A549 (cell line): ENCODE data around the gene PXDC1. TPM values are rescaled to one million over a fixed set of nuclear protein-coding genes. Genes with fewer than 3 reads are reported as not detected.
"Not testable (repeated sequence)": the region's sequence is repeated elsewhere in the genome, so short reads cannot be mapped to it uniquely, and the experiment has no call there.

Experiments
- ATAC-seq, 2 experiments: fragments of 200-7000 bp in 1 of 2; fragments of >200 bp in 1 of 2; cut with Nextera tagmentation in 1 of 2; cut with Tn5 transposase in 1 of 2; 3 replicates each; pipeline versions ENCODE4 v1.8.0 to v1.9.1; 2018 to 2020; ENCODE audit warnings: mild to moderate bottlenecking in 1 of 2, moderate library complexity in 1 of 2
- CTCF ChIA-PET: fragments of 300-600 bp; sonication (Branson Sonifier 250); formaldehyde crosslinking; extraction: SDS; loops from one replicate; lab custom pipeline; 2021; ENCODE audit warnings: antibody characterized with exemption, inconsistent platforms; lab: Yijun Ruan, JAX
- POLR2A ChIA-PET: fragments of 350-600 bp; formaldehyde crosslinking; extraction: SDS; loops from one replicate; lab custom pipeline; 2021; ENCODE audit warnings: antibody characterized with exemption, inconsistent platforms; lab: Yijun Ruan, JAX
- DNase-seq, 2 experiments: peaks; one replicate each; pipeline versions ENCODE4 v3.0.0 to v3.0.0-alpha.2; 2011 to 2016; ENCODE audit warnings: low read depth in 1 of 2, low spot score in 1 of 2
- FAIRE-seq: peaks from 2 replicates; lab custom pipeline; 2011; peaks lifted over from hg19 to GRCh38; lab: Jason Lieb, UNC
- H3K27ac ChIP-seq, 2 experiments: fragments of >200 bp; sonication (Bioruptor Twin); formaldehyde crosslinking; 3 replicates each; pipeline ENCODE4 v1.5.1; 2016 to 2017
- H3K4me1 ChIP-seq: fragments of >200 bp; sonication (Bioruptor Twin); formaldehyde crosslinking; 3 replicates; pipeline ENCODE4 v1.6.1; 2016
- H3K4me2 ChIP-seq: fragments of >200 bp; sonication (Bioruptor Twin); formaldehyde crosslinking; 3 replicates; pipeline ENCODE4 v1.6.1; 2016
- H3K4me3 ChIP-seq: fragments of >200 bp; sonication (Bioruptor Twin); formaldehyde crosslinking; 3 replicates; pipeline ENCODE4 v1.5.1; 2016
- H3K9me3 ChIP-seq: fragments of >200 bp; sonication (Bioruptor Twin); formaldehyde crosslinking; 3 replicates; pipeline ENCODE4 v1.6.1; 2016
- ATOH8 ChIP-seq: fragments of 250-450 bp; sonication (Bioruptor Pico); IDR thresholded peaks from 2 replicates; pipeline ENCODE4 v1.5.0; 2020; ENCODE audit warnings: low read depth, mild to moderate bottlenecking, moderate library complexity
- EHF ChIP-seq: fragments of 250-450 bp; sonication (Bioruptor Pico); IDR thresholded peaks from 2 replicates; pipeline ENCODE4 v1.5.0; 2020; ENCODE audit warnings: mild to moderate bottlenecking
- EP300 ChIP-seq, 2 experiments: fragments of >200 bp; sonication (Bioruptor Twin); formaldehyde crosslinking; IDR thresholded peaks; 2 replicates in 1 of 2; 3 replicates in 1 of 2; pipeline ENCODE4 v1.6.1; 2016 to 2017
- FOSB ChIP-seq: fragments of 250-450 bp; sonication (Bioruptor Pico); IDR thresholded peaks from 2 replicates; pipeline ENCODE4 v1.5.0; 2020; ENCODE audit warnings: mild to moderate bottlenecking, moderate library complexity
- GATA3 ChIP-seq: IDR thresholded peaks from 2 replicates; pipeline ENCODE4 v1.6.1; 2012; ENCODE audit warnings: borderline replicate concordance
- JUNB ChIP-seq: fragments of >200 bp; sonication (Bioruptor Twin); formaldehyde crosslinking; IDR thresholded peaks from 2 replicates; pipeline ENCODE4 v1.6.1; 2016
- KDM5A ChIP-seq: fragments of 200-600 bp; sonication (generic); IDR thresholded peaks from 2 replicates; pipeline ENCODE4 v1.6.1; 2016; ENCODE audit warnings: antibody characterized with exemption, mild to moderate bottlenecking
- MAFK ChIP-seq: fragments of 450-650 bp; IDR thresholded peaks from 2 replicates; pipeline ENCODE4 v1.6.1; 2014; ENCODE audit not compliant: partially characterized antibody
- NFE2L2 ChIP-seq: fragments of 150-350 bp; conservative IDR thresholded peaks from 2 replicates; pipeline ENCODE4 v1.6.1; 2014; ENCODE audit warnings: low read length
- NR3C1 ChIP-seq: fragments of >200 bp; sonication (Bioruptor Twin); formaldehyde crosslinking; IDR thresholded peaks from 3 replicates; pipeline ENCODE4 v1.6.1; 2017
- RFX5 ChIP-seq: fragments of 450-650 bp; IDR thresholded peaks from 2 replicates; pipeline ENCODE4 v1.7.1; 2014; ENCODE audit warnings: antibody characterized with exemption, mild to moderate bottlenecking, moderate library complexity
- RNF2 ChIP-seq: fragments of 200-600 bp; sonication (generic); IDR thresholded peaks from 2 replicates; pipeline ENCODE4 v1.6.1; 2016; ENCODE audit warnings: low read depth, mild to moderate bottlenecking, antibody characterized with exemption, moderate library complexity, borderline replicate concordance
- SREBF2 ChIP-seq: fragments of 450-650 bp; IDR thresholded peaks from 2 replicates; pipeline ENCODE4 v1.6.1; 2014; ENCODE audit warnings: mild to moderate bottlenecking, moderate library complexity
- TP53 ChIP-seq: fragments of 250-450 bp; sonication (Bioruptor Pico); IDR thresholded peaks from 2 replicates; pipeline ENCODE4 v1.5.0; 2021; ENCODE audit warnings: mild to moderate bottlenecking, moderate library complexity
- USF2 ChIP-seq: fragments of 450-650 bp; IDR thresholded peaks from 2 replicates; pipeline ENCODE4 v1.6.1; 2014; ENCODE audit warnings: antibody characterized with exemption
- ZNF302 ChIP-seq: fragments of 250-450 bp; sonication (Bioruptor Pico); IDR thresholded peaks from 2 replicates; pipeline ENCODE4 v1.9.0; 2021; ENCODE audit warnings: inconsistent platforms, mild to moderate bottlenecking, moderate library complexity
- ZSCAN20 ChIP-seq: fragments of 250-450 bp; sonication (Bioruptor Pico); IDR thresholded peaks from 2 replicates; pipeline ENCODE4 v1.8.0; 2022; ENCODE audit warnings: mild to moderate bottlenecking, moderate library complexity
- WGBS: methylation state at CpG from one replicate; pipeline ENCODE4 v1.1.6; 2017; ENCODE audit errors: missing lambda C conversion rate; 5-methylcytosine and 5-hydroxymethylcytosine counted together
- polyA plus RNA-seq, 4 experiments: library from polyadenylated mRNA; depleted of rRNA in 3 of 4; stranded (reverse); fragments of >200 nt; fragmentation: RNase III in 1 of 4; extraction: RNeasy Plus Mini Kit Qiagen cat#74134 plus additional on column Dnase treatment in 1 of 4; gene quantifications; 2 replicates in 3 of 4; 3 replicates in 1 of 4; pipeline ENCODE4 v1.2.3, GENCODE V29; 2011 to 2017

The PXDC1 gene
- polyA plus RNA-seq, 2 of the 4 experiments (the other 2 are of a cell fraction), result 2.5 to 6.6 TPM

- CTCF ChIA-PET, result interaction anchor here (0.8 to 2.9 kb wide), 6 partner anchors 12 to 236 kb away, joined by 3 to 20 read pairs (median 8); partner anchors contain the start of gene FAM50B
- no peak for FAIRE-seq
- Histone ChIP-seq H3K4me1 (peaks cover 15% of the 10 kb centered on the region), H3K9me3 (no peaks in the 10 kb centered on the region), H3K4me2 (no peak overlapping the region), H3K27ac (no peak overlapping the region), H3K4me3 (no peak overlapping the region)
- WGBS, result 82% methylated on average over 3 of the region's 3 CpGs
- TF ChIP-seq SREBF2 (no peak), MAFK (no peak), NR3C1 (no peak), ZNF302 (CRISPR knock-in tag) (no peak), FOSB (CRISPR knock-in tag) (no peak), JUNB (no peak), NFE2L2 (no peak), KDM5A (no peak), EP300 (IDR thresholded peaks at IDR 0.05) (no peak), TP53 (no peak)
- POLR2A ChIA-PET, result no interaction called here
- no peak for DNase-seq
- no peak for ATAC-seq
Observed at GRCh38 chr6:3754776-3755175, 3.3 kb upstream of the PXDC1 start.

GRCh38 chr6:3754032-3754725 lies 2.7 kb upstream of the PXDC1 start:
- 92% methylated on average over 15 of the region's 15 CpGs for WGBS
- H3K4me3 ChIP-seq, POLR2A ChIA-PET, H3K4me2 ChIP-seq, ATAC-seq, H3K27ac ChIP-seq, H3K9me3 ChIP-seq, FAIRE-seq, DNase-seq: not testable (repeated sequence)
- H3K4me1 ChIP-seq, result peaks cover 15% of the 10 kb centered on the region
- CTCF ChIA-PET, result interaction anchor here (0.8 to 2.9 kb wide), 5 partner anchors 11 to 237 kb away, joined by 3 to 10 read pairs (median 6); no protein-coding TSS in a partner anchor

- ATAC-seq (no peak), DNase-seq (no peak), FAIRE-seq (no peak)
- ChIA-PET CTCF (interaction anchor here (1.4 kb wide), 1 partner anchor 179 kb away, joined by 5 read pairs; no protein-coding TSS in a partner anchor), POLR2A (no interaction called here)
- Histone ChIP-seq H3K9me3 (no peaks in the 10 kb centered on the region), H3K4me2 (no peak overlapping the region), H3K4me3 (no peak overlapping the region), H3K4me1 (peaks cover 21% of the 10 kb centered on the region), H3K27ac (no peak overlapping the region)
- TF ChIP-seq GATA3 (no peak), ZSCAN20 (CRISPR knock-in tag) (no peak), RFX5 (no peak), USF2 (no peak), ATOH8 (CRISPR knock-in tag) (no peak), RNF2 (no peak), MAFK (no peak), EHF (CRISPR knock-in tag) (no peak)
- 93% methylated on average over 10 of the region's 10 CpGs for WGBS
Observed at GRCh38 chr6:3753228-3753835, 1.8 kb upstream of the PXDC1 start.
